SU-DHL-6 (cell line): ENCODE data around the gene GAMT.

Source experiments
- H2AFZ ChIP-seq: fragments of 200-600 bp; sonication (generic); 2 replicates; pipeline ENCODE4 v1.6.1; 2014; ENCODE audit warnings: low read depth, mild to moderate bottlenecking, moderate library complexity, mixed read lengths, antibody characterized with exemption, low read length; ENCODE audit not compliant: severe bottlenecking
- H3F3A ChIP-seq: fragments of 200-600 bp; shearing (Covaris generic); 2 replicates; pipeline ENCODE4 v1.6.0; 2016; ENCODE audit warnings: antibody characterized with exemption, mild to moderate bottlenecking; ENCODE audit not compliant: insufficient read depth
- H3K27ac ChIP-seq: fragments of 200-600 bp; sonication (generic); 2 replicates; pipeline ENCODE4 v1.5.1; 2016; ENCODE audit warnings: low read depth, mild to moderate bottlenecking, low read length, moderate library complexity, mixed read lengths
- H3K27me3 ChIP-seq: fragments of 200-600 bp; sonication (generic), shearing (Covaris generic); 2 replicates; pipeline ENCODE4 v1.6.0; 2014; ENCODE audit warnings: mild to moderate bottlenecking, low read length
- H3K36me3 ChIP-seq: fragments of 200-600 bp; sonication (generic); 2 replicates; pipeline ENCODE4 v1.6.1; 2014; ENCODE audit warnings: mild to moderate bottlenecking, low read length, mixed read lengths
- H3K4me2 ChIP-seq: fragments of 300-600, 200-600 bp; shearing (Covaris generic), sonication (generic); 2 replicates; pipeline ENCODE4 v1.6.0; 2014; ENCODE audit warnings: low read length, low read depth, mild to moderate bottlenecking; ENCODE audit not compliant: poor library complexity, severe bottlenecking
- H3K4me3 ChIP-seq: fragments of 200-600 bp; sonication (generic); 2 replicates; pipeline ENCODE4 v1.5.1; 2014; ENCODE audit warnings: antibody characterized with exemption, low read length, mild to moderate bottlenecking, mixed read lengths; ENCODE audit not compliant: insufficient read depth, poor library complexity, severe bottlenecking
- H3K79me2 ChIP-seq: fragments of 200-600 bp; sonication (generic); 2 replicates; pipeline ENCODE4 v1.6.1; 2014; ENCODE audit warnings: mild to moderate bottlenecking, low read length, moderate library complexity; ENCODE audit not compliant: insufficient read depth
- H3K9ac ChIP-seq: fragments of 200-600 bp; sonication (generic); 2 replicates; pipeline ENCODE4 v1.7.0; 2014; ENCODE audit warnings: mild to moderate bottlenecking, low read length
- H3K9me2 ChIP-seq: fragments of 200-600 bp; sonication (generic); replicated peaks from 2 replicates; pipeline ENCODE4 v1.6.1; 2014; ENCODE audit warnings: low read length; ENCODE audit not compliant: insufficient read depth
- H3K9me3 ChIP-seq: fragments of 200-600 bp; sonication (generic); 2 replicates; pipeline ENCODE4 v1.6.1; 2014; ENCODE audit warnings: low read length, mixed read lengths; ENCODE audit not compliant: insufficient read depth
- H4K20me1 ChIP-seq: fragments of 200-600 bp; sonication (generic); 2 replicates; pipeline ENCODE4 v1.6.1; 2014; ENCODE audit warnings: low read depth, mild to moderate bottlenecking, antibody characterized with exemption, low read length, moderate library complexity, mixed read lengths
- EZH2phosphoT487 ChIP-seq: fragments of 200-600 bp; sonication (generic), shearing (Covaris generic); conservative IDR thresholded peaks from 2 replicates; pipeline ENCODE4 v1.6.1; 2018; ENCODE audit warnings: mild to moderate bottlenecking, antibody characterized with exemption, low read length, moderate library complexity, mixed read lengths
- TF ChIP-seq, protein P1 (sequence below): fragments of 200-600 bp; sonication (generic); IDR thresholded peaks from one replicate; pipeline ENCODE4 v1.5.1; 2017; ENCODE audit warnings: antibody characterized with exemption, mild to moderate bottlenecking, low read length, moderate library complexity; ENCODE audit not compliant: insufficient read depth, poor library complexity, severe bottlenecking

Gene GAMT

DNA sequence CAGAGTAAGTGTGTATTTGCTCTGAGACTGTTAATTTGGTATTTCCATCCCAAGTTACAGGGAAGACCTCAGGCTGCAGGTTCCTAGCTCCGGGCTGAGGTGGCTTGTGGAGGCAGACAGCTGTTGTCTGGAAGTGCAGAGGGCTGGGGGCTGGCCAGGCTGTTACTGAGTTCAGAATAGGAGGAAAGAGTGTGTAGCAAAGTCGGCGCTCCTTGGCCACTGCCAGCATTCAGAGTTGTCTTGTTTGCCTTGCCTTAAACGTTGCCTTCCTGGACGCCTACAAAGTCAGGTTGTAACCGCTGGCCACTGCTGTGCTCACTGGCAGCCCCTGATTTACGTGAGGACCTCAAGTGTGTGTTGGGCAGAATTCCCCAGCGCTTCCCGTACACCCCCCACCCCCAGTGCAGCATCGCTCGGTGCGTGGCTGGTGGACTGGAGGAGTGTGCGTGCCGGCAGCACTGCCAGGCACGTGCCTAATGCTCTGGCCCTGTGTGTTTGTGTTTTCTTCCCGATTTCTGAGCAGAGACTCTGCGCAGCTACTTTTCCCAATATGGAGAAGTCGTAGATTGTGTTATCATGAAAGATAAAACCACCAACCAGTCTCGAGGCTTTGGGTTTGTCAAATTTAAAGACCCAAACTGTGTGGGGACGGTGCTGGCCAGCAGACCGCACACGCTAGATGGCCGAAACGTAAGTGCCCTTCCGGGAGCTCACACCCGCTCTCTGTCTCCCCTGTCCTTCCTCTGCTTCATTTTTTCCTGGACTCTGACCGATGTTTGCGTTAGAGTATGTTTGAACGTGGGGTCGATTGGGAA is 16.5 kb upstream of the GAMT start:
- peaks cover 24% of the 10 kb centered on the region; the same call in 1 of the 2 replicates for H4K20me1 ChIP-seq
- H2AFZ ChIP-seq = no peak overlapping the region
- no peaks in the 10 kb centered on the region for H3K27me3 ChIP-seq
- H3K36me3 ChIP-seq = 0 out of 2 replicates have a peak, but pooled peaks cover 9% of the 10 kb centered on the region
- H3K4me2 ChIP-seq = no peak overlapping the region
- TF ChIP-seq EZH2phosphoT487 = no peak
- TF ChIP-seq, protein P1, sequence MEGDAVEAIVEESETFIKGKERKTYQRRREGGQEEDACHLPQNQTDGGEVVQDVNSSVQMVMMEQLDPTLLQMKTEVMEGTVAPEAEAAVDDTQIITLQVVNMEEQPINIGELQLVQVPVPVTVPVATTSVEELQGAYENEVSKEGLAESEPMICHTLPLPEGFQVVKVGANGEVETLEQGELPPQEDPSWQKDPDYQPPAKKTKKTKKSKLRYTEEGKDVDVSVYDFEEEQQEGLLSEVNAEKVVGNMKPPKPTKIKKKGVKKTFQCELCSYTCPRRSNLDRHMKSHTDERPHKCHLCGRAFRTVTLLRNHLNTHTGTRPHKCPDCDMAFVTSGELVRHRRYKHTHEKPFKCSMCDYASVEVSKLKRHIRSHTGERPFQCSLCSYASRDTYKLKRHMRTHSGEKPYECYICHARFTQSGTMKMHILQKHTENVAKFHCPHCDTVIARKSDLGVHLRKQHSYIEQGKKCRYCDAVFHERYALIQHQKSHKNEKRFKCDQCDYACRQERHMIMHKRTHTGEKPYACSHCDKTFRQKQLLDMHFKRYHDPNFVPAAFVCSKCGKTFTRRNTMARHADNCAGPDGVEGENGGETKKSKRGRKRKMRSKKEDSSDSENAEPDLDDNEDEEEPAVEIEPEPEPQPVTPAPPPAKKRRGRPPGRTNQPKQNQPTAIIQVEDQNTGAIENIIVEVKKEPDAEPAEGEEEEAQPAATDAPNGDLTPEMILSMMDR = no peak
- H3F3A ChIP-seq = no peaks in the 10 kb centered on the region
- no peaks in the 10 kb centered on the region for H3K9me2 ChIP-seq
- H3K9ac ChIP-seq = no peak overlapping the region
- no peak overlapping the region for H3K27ac ChIP-seq
- no peak overlapping the region for H3K4me3 ChIP-seq
- H3K9me3 ChIP-seq = no peaks in the 10 kb centered on the region
- peaks cover 62% of the 10 kb centered on the region for H3K79me2 ChIP-seq

DNA sequence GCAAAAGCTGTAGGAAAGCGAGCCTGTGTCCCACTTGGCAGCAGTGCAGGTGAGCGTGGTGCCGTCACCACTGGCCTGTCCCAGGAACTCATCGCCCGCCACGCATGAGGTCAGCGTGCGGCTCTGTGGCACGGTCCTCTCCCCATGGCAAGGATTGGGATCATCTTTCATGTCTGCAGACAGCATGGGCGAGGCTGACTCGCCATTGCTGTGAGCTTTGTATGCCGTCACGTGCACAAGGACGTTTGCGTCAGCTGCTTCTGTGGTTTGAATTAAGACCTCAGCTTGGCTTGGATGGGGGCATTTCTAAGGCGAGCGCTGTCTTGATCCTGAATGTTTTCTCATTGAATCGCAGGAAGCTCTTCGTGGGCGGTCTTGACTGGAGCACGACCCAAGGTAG is 15.8 kb upstream of the GAMT start:
- H2AFZ ChIP-seq = no peak overlapping the region
- no peak overlapping the region for H3K4me2 ChIP-seq
- 0 out of 2 replicates have a peak, but pooled peaks cover 9% of the 10 kb centered on the region for H3K36me3 ChIP-seq
- no peak overlapping the region for H3K9ac ChIP-seq
- H3K27me3 ChIP-seq = no peaks in the 10 kb centered on the region
- no peaks in the 10 kb centered on the region for H3K9me3 ChIP-seq
- TF ChIP-seq, protein P1 = no peak
- no peak for TF ChIP-seq EZH2phosphoT487
- H3K9me2 ChIP-seq = no peaks in the 10 kb centered on the region
- H4K20me1 ChIP-seq = peaks cover 24% of the 10 kb centered on the region; the same call in 1 of the 2 replicates
- H3K27ac ChIP-seq = no peak overlapping the region
- H3K4me3 ChIP-seq = no peak overlapping the region
- H3F3A ChIP-seq = no peaks in the 10 kb centered on the region
- H3K79me2 ChIP-seq = peaks cover 70% of the 10 kb centered on the region

DNA sequence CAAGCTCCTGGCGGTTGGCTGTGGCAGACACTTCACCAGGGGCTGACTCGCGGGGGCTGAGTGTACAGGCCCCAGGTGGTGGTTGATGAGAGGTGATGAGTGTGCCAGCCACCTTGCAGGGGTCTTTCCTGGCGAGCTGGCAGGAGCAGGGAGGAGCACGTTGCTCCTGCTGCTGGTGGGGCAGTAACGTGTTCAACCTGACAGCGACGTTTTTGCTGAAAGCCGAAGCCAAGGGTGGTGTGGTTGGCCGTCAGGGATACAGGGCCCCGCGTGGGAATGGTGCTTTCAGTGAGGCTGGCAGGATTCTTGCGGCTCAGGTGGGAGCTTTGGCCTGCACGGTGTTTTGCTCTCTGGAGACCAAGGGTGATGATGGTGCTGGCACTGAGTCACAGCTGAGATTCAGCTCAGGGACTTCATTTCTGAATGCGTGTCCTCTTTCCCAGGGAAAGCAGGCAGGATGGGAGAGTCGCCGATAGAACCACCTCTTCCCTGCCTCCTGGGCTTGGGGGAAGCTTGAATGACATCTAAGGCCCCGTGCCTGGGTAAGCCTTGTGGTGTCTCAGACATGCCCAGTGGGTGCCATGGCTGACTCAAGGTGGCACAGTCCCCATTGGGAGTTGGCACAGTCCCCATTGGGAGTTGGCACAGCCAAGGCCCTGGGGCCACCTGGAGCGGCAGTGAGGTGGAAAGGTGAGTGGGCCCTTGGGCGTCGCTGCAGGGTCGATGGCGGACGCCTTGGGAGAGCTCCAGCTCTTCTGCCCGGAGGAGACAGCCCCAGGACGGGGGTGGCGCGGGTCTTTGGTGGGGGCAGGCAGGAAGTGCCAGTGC is 14.9 kb upstream of the GAMT start:
- no peaks in the 10 kb centered on the region for H3K9me3 ChIP-seq
- H3K4me2 ChIP-seq = no peak overlapping the region
- no peaks in the 10 kb centered on the region for H3F3A ChIP-seq
- no peaks in the 10 kb centered on the region for H3K27me3 ChIP-seq
- no peak overlapping the region for H3K27ac ChIP-seq
- peaks cover 24% of the 10 kb centered on the region; the same call in 1 of the 2 replicates for H4K20me1 ChIP-seq
- no peak overlapping the region for H3K9ac ChIP-seq
- TF ChIP-seq, protein P1 = no peak
- no peak for TF ChIP-seq EZH2phosphoT487
- H3K4me3 ChIP-seq = no peak overlapping the region
- H3K79me2 ChIP-seq = peaks cover 79% of the 10 kb centered on the region
- no peak overlapping the region for H2AFZ ChIP-seq
- H3K36me3 ChIP-seq = 0 out of 2 replicates have a peak, but pooled peaks cover 9% of the 10 kb centered on the region
- no peaks in the 10 kb centered on the region for H3K9me2 ChIP-seq
